ENCODE data around the gene MARS1.

Gene MARS1

GRCh38 chr12:57464569-57464968 lies 23.3 kb upstream of the MARS1 start:
- H3K4me2 ChIP-seq (ENCODE audit: low read length), result no peak overlapping the region
- H3K36me3 ChIP-seq (ENCODE audit: control insufficient read depth, insufficient read depth, low read length), result no peaks in the 10 kb centered on the region
- H3K4me1 ChIP-seq, result peaks cover 2% of the 10 kb centered on the region
- no peaks in the 10 kb centered on the region for H3K79me2 ChIP-seq
- H3K27ac ChIP-seq, result no peak overlapping the region
- H3K9me3 ChIP-seq (ENCODE audit: control insufficient read depth, low read length), result no peaks in the 10 kb centered on the region
- no peak overlapping the region for H3K9ac ChIP-seq
- no peaks in the 10 kb centered on the region for H3K27me3 ChIP-seq (ENCODE audit: control insufficient read depth, insufficient read depth, low read length)
- no peak for TF ChIP-seq CTCF (IDR thresholded peaks at IDR 0.05)
- no peak overlapping the region for H3K4me3 ChIP-seq (ENCODE audit: low read depth, low read length)
- H2AFZ ChIP-seq, result no peak overlapping the region

GRCh38 chr12:57465030-57465746 lies 22.7 kb upstream of the MARS1 start:
- Histone ChIP-seq H3K79me2 (no peaks in the 10 kb centered on the region), H2AFZ (no peak overlapping the region), H3K36me3 (ENCODE audit: control insufficient read depth, insufficient read depth, low read length) (no peaks in the 10 kb centered on the region), H3K4me3 (ENCODE audit: low read depth, low read length) (no peak overlapping the region), H3K4me2 (ENCODE audit: low read length) (no peak overlapping the region), H3K4me1 (peaks cover 2% of the 10 kb centered on the region), H3K9me3 (ENCODE audit: control insufficient read depth, low read length) (no peaks in the 10 kb centered on the region), H3K27ac (no peak overlapping the region), H3K9ac (no peak overlapping the region), H3K27me3 (ENCODE audit: control insufficient read depth, insufficient read depth, low read length) (no peaks in the 10 kb centered on the region)
- no peak for TF ChIP-seq CTCF (IDR thresholded peaks at IDR 0.05)

- peaks cover 2% of the 10 kb centered on the region for H3K4me1 ChIP-seq
- H3K9ac ChIP-seq, result no peak overlapping the region
- H3K4me3 ChIP-seq (ENCODE audit: low read depth, low read length), result no peak overlapping the region
- H3K36me3 ChIP-seq (ENCODE audit: control insufficient read depth, insufficient read depth, low read length), result no peaks in the 10 kb centered on the region
- TF ChIP-seq CTCF (IDR thresholded peaks at IDR 0.05), result no peak
- no peaks in the 10 kb centered on the region for H3K27me3 ChIP-seq (ENCODE audit: control insufficient read depth, insufficient read depth, low read length)
- no peak overlapping the region for H3K4me2 ChIP-seq (ENCODE audit: low read length)
- no peaks in the 10 kb centered on the region for H3K9me3 ChIP-seq (ENCODE audit: control insufficient read depth, low read length)
- no peak overlapping the region for H3K27ac ChIP-seq
- H3K79me2 ChIP-seq, result no peaks in the 10 kb centered on the region
- no peak overlapping the region for H2AFZ ChIP-seq
These were observed 21.9 kb upstream of the MARS1 start for GRCh38 chr12:57465747-57466505.

GRCh38 chr12:57467212-57467874 lies 20.5 kb upstream of the MARS1 start:
- Histone ChIP-seq H3K4me3 (ENCODE audit: low read depth, low read length) (no peak overlapping the region), H3K27me3 (ENCODE audit: control insufficient read depth, insufficient read depth, low read length) (no peaks in the 10 kb centered on the region), H2AFZ (no peak overlapping the region), H3K9me3 (ENCODE audit: control insufficient read depth, low read length) (no peaks in the 10 kb centered on the region), H3K79me2 (no peaks in the 10 kb centered on the region), H3K4me2 (ENCODE audit: low read length) (no peak overlapping the region), H3K27ac (no peak overlapping the region), H3K4me1 (no peaks in the 10 kb centered on the region), H3K36me3 (ENCODE audit: control insufficient read depth, insufficient read depth, low read length) (no peaks in the 10 kb centered on the region), H3K9ac (no peak overlapping the region)
- no peak for TF ChIP-seq CTCF (IDR thresholded peaks at IDR 0.05)
